Trophoblast cell (in vitro differentiated cells and primary cell): Measurements from ENCODE around the gene RALGDS.
A peak's percentile ranks its signal among the peaks of the same experiment; 100 is the strongest.

ENCODE experiments used
- DNase-seq, 2 donors: peaks; one replicate each; pipeline ENCODE4 v3.0.0-alpha.2; 2016
- H2AFZ ChIP-seq: 2 replicates; pipeline ENCODE4 v1.6.1; 2013; ENCODE audit warnings: low read length, moderate library complexity, mild to moderate bottlenecking; ENCODE audit not compliant: insufficient read depth, poor library complexity
- H2AK5ac ChIP-seq: 2 replicates; pipeline ENCODE4 v1.6.1; 2013; ENCODE audit warnings: mild to moderate bottlenecking, low read length
- H2BK120ac ChIP-seq: 2 replicates; pipeline ENCODE4 v1.6.1; 2013; ENCODE audit warnings: low read length, mild to moderate bottlenecking, moderate library complexity; ENCODE audit not compliant: insufficient read depth, poor library complexity
- H2BK12ac ChIP-seq: 2 replicates; pipeline ENCODE4 v1.6.1; 2013; ENCODE audit warnings: mild to moderate bottlenecking, low read length, moderate library complexity
- H2BK5ac ChIP-seq: 2 replicates; pipeline ENCODE4 v1.6.1; 2013; ENCODE audit warnings: low read length, low read depth, moderate library complexity, mild to moderate bottlenecking; ENCODE audit not compliant: poor library complexity
- H3K14ac ChIP-seq: 2 replicates; pipeline ENCODE4 v1.6.1; 2013; ENCODE audit warnings: mild to moderate bottlenecking, low read length
- H3K18ac ChIP-seq: 2 replicates; pipeline ENCODE4 v1.6.1; 2013; ENCODE audit warnings: mild to moderate bottlenecking, low read length
- H3K23ac ChIP-seq: 2 replicates; pipeline ENCODE4 v1.6.1; 2013; ENCODE audit warnings: low read length
- H3K27ac ChIP-seq: 2 replicates; pipeline ENCODE4 v1.5.1; 2013; ENCODE audit warnings: low read depth, mild to moderate bottlenecking, inconsistent platforms, low read length, moderate library complexity
- H3K27me3 ChIP-seq: 2 replicates; pipeline ENCODE4 v1.6.1; 2013; ENCODE audit warnings: inconsistent platforms, mild to moderate bottlenecking, low read length, moderate library complexity; ENCODE audit not compliant: insufficient read depth
- H3K36me3 ChIP-seq, 2 experiments: 1 replicate in 1 of 2; 2 replicates in 1 of 2; pipeline ENCODE4 v1.6.1; 2013; ENCODE audit warnings: low read length in 2 of 2, mild to moderate bottlenecking in 2 of 2, moderate library complexity in 1 of 2; ENCODE audit not compliant: insufficient read depth in 2 of 2, control insufficient read depth in 1 of 2
- H3K4ac ChIP-seq: 2 replicates; pipeline ENCODE4 v1.6.1; 2013; ENCODE audit warnings: low read depth, mild to moderate bottlenecking, low read length, moderate library complexity
- H3K4me1 ChIP-seq, 2 experiments: 1 replicate in 1 of 2; 2 replicates in 1 of 2; pipeline ENCODE4 v1.6.1; 2013; ENCODE audit warnings: low read length in 2 of 2, mild to moderate bottlenecking in 2 of 2, moderate library complexity in 1 of 2; ENCODE audit not compliant: insufficient read depth in 2 of 2, control insufficient read depth in 1 of 2
- H3K4me2 ChIP-seq: 2 replicates; pipeline ENCODE4 v1.6.1; 2013; ENCODE audit warnings: inconsistent platforms, mild to moderate bottlenecking, low read length, moderate library complexity
- H3K4me3 ChIP-seq: 2 replicates; pipeline ENCODE4 v1.5.1; 2013; ENCODE audit warnings: mild to moderate bottlenecking, low read depth, low read length, inconsistent platforms
- H3K79me1 ChIP-seq: one replicate; pipeline ENCODE4 v1.6.1; 2013; ENCODE audit warnings: low read length
- H3K79me2 ChIP-seq: 2 replicates; pipeline ENCODE4 v1.6.1; 2013; ENCODE audit warnings: low read length, mild to moderate bottlenecking; ENCODE audit not compliant: control insufficient read depth, insufficient read depth, poor library complexity
- H3K9ac ChIP-seq: 2 replicates; pipeline ENCODE4 v1.6.1; 2013; ENCODE audit warnings: mild to moderate bottlenecking, low read length
- H3K9me3 ChIP-seq: 2 replicates; pipeline ENCODE4 v1.6.1; 2013; ENCODE audit warnings: low read depth, mild to moderate bottlenecking, control low read depth, inconsistent platforms, low read length; ENCODE audit not compliant: insufficient read depth
- H4K12ac ChIP-seq: 2 replicates; pipeline ENCODE4 v1.6.1; 2013; ENCODE audit warnings: low read depth, mild to moderate bottlenecking, low read length, moderate library complexity
- H4K8ac ChIP-seq: 2 replicates; pipeline ENCODE4 v1.6.1; 2013; ENCODE audit warnings: low read depth, mild to moderate bottlenecking, low read length, moderate library complexity
- H4K91ac ChIP-seq: one replicate; pipeline ENCODE4 v1.6.1; 2013; ENCODE audit warnings: low read depth, mild to moderate bottlenecking, low read length, moderate library complexity
- WGBS: extraction: QIAGEN DNeasy Blood & Tissue Kit; methylation state at CpG from one replicate; pipeline ENCODE4 v1.1.7; 2013; ENCODE audit warnings: missing lambda C conversion rate; ENCODE audit not compliant: insufficient read length, insufficient coverage; ENCODE audit errors: extremely low coverage; 5-methylcytosine and 5-hydroxymethylcytosine counted together

Gene RALGDS

DNA sequence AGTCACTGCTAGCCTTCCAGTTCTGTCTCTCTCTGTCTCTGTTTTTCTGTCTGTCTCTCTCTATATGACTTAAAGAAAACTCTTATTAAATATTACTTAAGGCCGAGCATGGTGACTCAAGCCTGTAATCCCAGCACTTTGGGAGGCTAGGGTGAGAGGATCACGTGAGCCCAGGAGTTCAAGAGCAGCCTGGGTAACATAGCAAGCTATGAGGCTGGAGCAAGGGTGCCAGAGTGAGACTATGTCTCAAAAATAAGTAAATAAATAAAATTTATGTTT lies 44.4 kb upstream of the RALGDS start:
- Histone ChIP-seq H2BK12ac (no peak overlapping the region), H3K9ac (no peak overlapping the region), H3K4me2 (no peak overlapping the region), H3K4me1 (peaks cover 18 to 36% of the 10 kb centered on the region in 2 experiments), H3K4ac (no peak overlapping the region), H2BK5ac (no peak overlapping the region), H2AFZ (no peak overlapping the region), H3K14ac (no peak overlapping the region), H3K27me3 (no peaks in the 10 kb centered on the region), H3K27ac (no peak overlapping the region), H3K9me3 (peaks cover 2% of the 10 kb centered on the region), H4K8ac (no peak overlapping the region), H4K12ac (no peak overlapping the region), H3K23ac (no peak overlapping the region), H2BK120ac (no peak overlapping the region), H3K4me3 (no peak overlapping the region), H2AK5ac (no peak overlapping the region), H3K79me1 (peaks cover 19% of the 10 kb centered on the region), H3K79me2 (peaks cover 3% of the 10 kb centered on the region), H3K36me3 (no peaks in the 10 kb centered on the region), H4K91ac (no peak overlapping the region), H3K18ac (no peak overlapping the region)
- no CpG with 5 or more reads among the region's 2 CpGs for WGBS
- DNase-seq, result no peak

DNA sequence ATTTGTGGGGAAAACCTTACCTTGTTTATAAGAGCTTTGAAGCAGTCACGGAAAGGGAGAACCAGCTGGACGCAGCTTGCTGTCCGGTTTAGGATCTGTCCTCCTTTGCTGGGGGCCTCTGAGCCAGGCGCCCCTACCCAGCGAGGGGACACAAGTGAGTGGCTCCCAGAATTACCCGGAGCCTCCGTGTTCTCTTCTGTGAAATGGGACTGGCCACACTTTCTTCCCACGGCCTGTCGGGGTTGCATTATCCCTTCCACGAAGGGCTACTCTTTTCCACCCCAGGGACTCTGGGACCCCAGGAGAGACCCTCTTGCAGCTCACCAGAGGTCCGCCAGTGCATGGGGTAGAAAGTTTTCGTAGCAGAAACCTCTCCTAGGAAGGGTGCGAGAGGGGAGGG lies 43.2 kb upstream of the RALGDS start:
- Histone ChIP-seq H3K9ac (no peak overlapping the region), H2AFZ (peak overlapping the region; percentile 67), H3K27me3 (no peaks in the 10 kb centered on the region), H3K79me1 (peaks cover 15% of the 10 kb centered on the region), H3K27ac (no peak overlapping the region), H2BK5ac (no peak overlapping the region), H3K79me2 (peaks cover 3% of the 10 kb centered on the region), H3K23ac (no peak overlapping the region), H3K4me2 (peak overlapping the region; percentile 92), H3K4me1 (peaks cover 17 to 30% of the 10 kb centered on the region in 2 experiments), H3K14ac (peak overlapping the region; percentile 67), H3K4ac (peak overlapping the region; percentile 25), H2BK120ac (peak overlapping the region; percentile 28), H4K12ac (no peak overlapping the region), H3K36me3 (no peaks in the 10 kb centered on the region), H3K18ac (peak overlapping the region; percentile 72), H4K91ac (peak overlapping the region; percentile 70), H4K8ac (peak overlapping the region; percentile 55), H3K9me3 (peaks cover 2% of the 10 kb centered on the region), H2BK12ac (no peak overlapping the region), H3K4me3 (no peak overlapping the region), H2AK5ac (peak overlapping the region; percentile 31)
- no CpG with 5 or more reads among the region's 13 CpGs for WGBS
- DNase-seq, result no peak

DNA sequence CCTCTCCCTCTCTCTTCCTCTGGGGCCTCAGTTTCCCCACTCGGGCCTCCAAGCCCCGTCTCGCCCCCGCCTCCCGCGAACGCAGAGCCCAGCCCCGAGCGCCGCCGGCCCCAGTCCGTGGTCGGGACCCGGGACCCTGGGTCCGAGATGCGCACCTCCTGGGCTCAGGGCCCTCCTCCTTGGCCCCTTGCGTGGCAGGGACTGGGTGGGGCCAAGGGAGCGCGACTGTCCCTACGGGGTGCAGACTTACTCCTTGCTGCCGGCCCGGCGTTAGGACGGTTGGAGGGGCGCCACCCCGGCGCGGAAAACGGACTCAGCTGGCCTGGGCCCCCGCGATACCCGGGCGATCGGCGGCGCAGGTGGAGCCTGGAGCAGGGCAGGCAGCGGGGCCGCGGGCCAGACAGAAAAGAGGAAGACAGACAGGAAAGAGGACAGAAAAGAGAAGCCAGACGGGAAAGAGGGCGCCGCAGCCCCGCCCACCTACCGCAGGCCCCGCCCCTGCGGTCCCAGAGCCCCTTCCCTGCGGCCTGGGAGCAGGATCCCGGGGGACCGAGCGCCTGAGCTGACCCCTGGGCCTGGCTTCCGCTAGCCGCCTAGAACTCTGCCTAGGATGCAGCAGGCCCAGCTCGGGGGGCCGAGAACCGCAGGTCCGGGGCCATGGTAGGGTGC lies 42.6 kb upstream of the RALGDS start, which contains the start of gene GBGT1:
GBGT1 (minus strand) TSS at position 411 of the 669 bp plus-strand sequence. CDS start 1,502 bp downstream, outside the sequence.
- H4K8ac ChIP-seq, result peak within 1 kb of the TSS; percentile 94
- peak within 1 kb of the TSS; percentile 45 for H2BK5ac ChIP-seq
- no peak within 1 kb of the TSS for H3K27ac ChIP-seq
- peak within 1 kb of the TSS; percentile 59 for H3K9ac ChIP-seq
- DNase-seq, result peak in 1 of 2 donors; percentile 17
- H3K4me3 ChIP-seq, result peak within 1 kb of the TSS; percentile 75
- peaks cover 11 to 26% of the 10 kb centered on the region in 2 experiments for H3K4me1 ChIP-seq
- H2AK5ac ChIP-seq, result peak within 1 kb of the TSS; percentile 31
- H3K18ac ChIP-seq, result peak within 1 kb of the TSS; percentile 96
- H3K4ac ChIP-seq, result peak within 1 kb of the TSS; percentile 66
- peaks cover 2% of the 10 kb centered on the region for H3K9me3 ChIP-seq
- H2AFZ ChIP-seq, result peak within 1 kb of the TSS; percentile 89
- peak within 1 kb of the TSS; percentile 71 for H4K12ac ChIP-seq
- H3K27me3 ChIP-seq, result no peaks in the 10 kb centered on the region
- peaks cover 3% of the 10 kb centered on the region for H3K79me2 ChIP-seq
- H3K36me3 ChIP-seq, result no peaks in the 10 kb centered on the region
- peak within 1 kb of the TSS; percentile 92 for H3K4me2 ChIP-seq
- peak within 1 kb of the TSS; percentile 79 for H2BK120ac ChIP-seq
- WGBS, result no CpG with 5 or more reads among the region's 56 CpGs
- peak within 1 kb of the TSS; percentile 38 for H2BK12ac ChIP-seq
- peak within 1 kb of the TSS; percentile 87 for H4K91ac ChIP-seq
- H3K79me1 ChIP-seq, result peaks cover 15% of the 10 kb centered on the region
- no peak within 1 kb of the TSS for H3K23ac ChIP-seq
- peak within 1 kb of the TSS; percentile 86 for H3K14ac ChIP-seq

DNA sequence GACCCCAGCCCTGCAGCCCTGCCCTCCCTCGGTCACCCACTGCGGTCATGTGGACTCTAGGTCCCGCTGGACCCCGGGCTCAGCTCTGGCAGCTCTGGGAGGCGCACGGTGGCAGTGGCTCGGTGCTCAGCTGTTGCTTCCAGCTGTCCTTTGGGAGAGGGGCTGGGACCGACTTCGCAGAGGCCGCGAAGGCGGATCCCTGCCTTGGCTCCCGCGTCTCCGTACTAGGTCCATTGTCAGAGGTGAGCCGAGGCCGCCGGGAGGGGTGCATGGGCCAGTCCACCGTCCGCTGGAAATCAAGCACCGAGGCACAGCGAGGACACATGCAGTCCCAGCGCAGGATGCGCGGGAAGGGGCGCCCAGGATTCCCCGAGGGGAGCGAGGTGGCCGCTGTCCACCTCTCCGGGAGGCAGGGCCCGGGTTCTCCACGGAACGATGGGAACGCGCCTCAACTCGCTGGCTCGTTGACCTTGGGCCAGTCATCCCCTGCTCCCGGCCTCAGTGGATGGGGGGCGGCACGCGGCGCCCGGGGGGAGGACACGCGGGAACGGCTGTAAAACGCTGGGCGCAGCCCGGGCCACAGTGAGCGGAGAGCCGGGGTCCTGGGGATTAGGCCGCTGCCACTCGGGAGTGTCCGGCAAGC lies 41.9 kb upstream of the RALGDS start:
- Histone ChIP-seq H3K36me3 (no peaks in the 10 kb centered on the region), H3K4ac (peak overlapping the region; percentile 13)
- WGBS, result no CpG with 5 or more reads among the region's 54 CpGs

More for the DNA sequence above, 41.9 kb upstream of the RALGDS start:
- peak overlapping the region; percentile 71 for H4K12ac ChIP-seq
- H2BK12ac ChIP-seq, result no peak overlapping the region
- H3K27ac ChIP-seq, result no peak overlapping the region
- H2BK120ac ChIP-seq, result peak overlapping the region; percentile 79
- no peak overlapping the region for H3K23ac ChIP-seq
- no peak for DNase-seq
- H2BK5ac ChIP-seq, result no peak overlapping the region
- H3K9me3 ChIP-seq, result peaks cover 2% of the 10 kb centered on the region
- H3K4me1 ChIP-seq, result peaks cover 11 to 23% of the 10 kb centered on the region in 2 experiments
- H3K9ac ChIP-seq, result no peak overlapping the region
- H2AFZ ChIP-seq, result peak overlapping the region; percentile 18
- peak overlapping the region; percentile 92 for H3K4me2 ChIP-seq
- peak overlapping the region; percentile 87 for H4K91ac ChIP-seq
- H3K79me1 ChIP-seq, result peaks cover 13% of the 10 kb centered on the region
- H3K14ac ChIP-seq, result peak overlapping the region; percentile 86
- H3K18ac ChIP-seq, result peak overlapping the region; percentile 96
- peaks cover 3% of the 10 kb centered on the region for H3K79me2 ChIP-seq
- no peaks in the 10 kb centered on the region for H3K27me3 ChIP-seq
- H2AK5ac ChIP-seq, result peak overlapping the region; percentile 13
- H3K4me3 ChIP-seq, result peak overlapping the region; percentile 75
- peak overlapping the region; percentile 94 for H4K8ac ChIP-seq
